ENCODE measurements around the gene MZF1.

The MZF1 gene

DNA sequence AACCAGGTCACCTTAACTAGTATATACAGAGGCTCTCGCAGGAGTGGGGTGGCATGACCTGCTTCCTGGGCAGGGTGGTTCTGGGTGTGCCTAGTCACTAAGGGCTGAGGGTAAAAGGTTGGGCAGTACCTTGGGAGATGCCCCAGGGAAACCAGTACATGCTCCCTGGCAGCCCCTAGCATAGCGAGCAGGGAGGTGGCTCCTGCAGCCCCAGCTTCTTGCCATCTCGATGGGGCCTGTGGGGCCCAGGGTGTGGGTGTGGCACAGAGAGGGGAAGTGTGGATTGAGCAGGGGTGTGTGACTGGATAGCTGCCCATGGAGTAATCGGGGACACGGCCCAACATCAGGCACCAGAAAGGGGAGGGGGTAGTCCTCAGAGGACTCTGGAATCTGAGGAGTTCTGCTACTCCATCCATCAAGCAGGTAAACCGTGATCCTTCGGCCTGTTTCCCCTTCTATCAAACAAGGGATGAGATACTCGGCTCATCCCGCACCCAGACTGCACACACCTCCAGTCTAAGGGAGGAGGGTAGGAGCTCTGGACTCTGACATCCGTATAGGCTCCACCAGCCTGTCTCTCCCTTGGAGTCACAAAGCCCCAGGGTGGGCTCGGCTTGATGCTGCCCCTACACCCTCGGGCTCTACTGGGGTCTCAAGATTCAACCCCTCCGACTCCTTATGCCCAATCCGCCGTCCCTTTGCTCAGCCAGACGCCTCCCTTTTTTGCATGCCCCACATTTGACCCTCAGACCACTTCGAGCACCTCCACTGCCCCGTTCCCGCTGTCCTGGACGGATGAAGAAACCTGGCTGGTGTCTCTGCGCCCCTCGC is 54.7 kb downstream of the MZF1 start:
- Histone ChIP-seq H3K27ac (peak overlapping the region; percentile 81 to 98 (median 95)), H3K4me3 (peak overlapping the region; percentile 71 to 91 (median 81))

- H3K27ac ChIP-seq = peak overlapping the region in 6 of 21 experiments; percentile 85 to 98 (median 97)
- no peak overlapping the region for H3K4me3 ChIP-seq
These were observed 55.9 kb downstream of the MZF1 start for GRCh38 chr19:58516964-58517833.

DNA sequence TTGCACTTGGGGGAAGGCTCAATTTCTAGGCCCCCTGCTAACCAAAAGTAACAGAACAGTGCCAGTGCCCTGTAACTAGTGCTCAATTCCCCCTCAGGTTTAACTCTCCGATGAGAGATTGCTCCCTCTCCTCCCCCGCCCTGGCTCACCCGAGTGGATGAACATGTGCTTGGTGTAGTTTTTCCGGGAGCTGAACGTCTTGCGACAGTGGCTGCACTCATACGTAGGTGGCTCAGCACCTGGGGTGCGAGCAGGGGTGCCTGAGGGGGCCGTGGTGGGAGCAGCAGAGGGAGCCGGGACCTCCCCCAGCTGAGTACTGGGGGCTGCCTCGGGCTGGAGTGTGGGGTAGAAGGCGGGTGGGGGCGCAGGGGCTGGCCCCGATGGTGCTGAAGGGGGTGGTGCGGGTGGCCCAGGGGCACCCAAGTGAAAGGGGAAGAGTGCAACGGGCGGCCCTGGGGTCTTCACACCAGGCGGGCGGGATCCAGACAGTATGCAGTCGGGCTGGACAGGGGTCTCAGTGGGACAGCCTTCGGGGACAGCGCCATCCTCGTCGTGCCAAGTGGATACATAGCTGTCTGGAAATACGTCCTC is 56.8 kb downstream of the MZF1 start:
- Histone ChIP-seq H3K27ac (peak overlapping the region in 1 of 21 experiments; percentile 10), H3K4me3 (no peak overlapping the region)

DNA sequence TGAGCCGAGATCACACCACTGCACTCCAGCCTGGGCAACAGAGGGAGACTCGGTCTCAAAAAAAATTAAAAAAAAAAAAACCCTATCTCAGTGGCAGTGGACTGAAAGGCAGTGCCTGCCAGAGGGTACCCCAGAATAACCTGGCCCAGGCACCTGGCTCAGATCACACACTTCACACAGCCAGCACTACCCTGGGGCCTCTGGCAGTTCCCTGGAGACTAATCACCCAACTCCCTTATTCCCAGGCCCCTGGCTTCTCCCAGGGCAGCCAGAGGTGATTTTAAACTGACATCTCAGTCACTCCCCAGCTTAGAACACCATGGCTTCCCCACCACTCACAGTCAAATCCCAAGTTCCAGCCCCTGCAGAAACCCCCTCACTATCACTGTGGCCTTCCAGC is 57.9 kb downstream of the MZF1 start:
- Histone ChIP-seq H3K4me3 (no peak overlapping the region), H3K27ac (no peak overlapping the region)

DNA sequence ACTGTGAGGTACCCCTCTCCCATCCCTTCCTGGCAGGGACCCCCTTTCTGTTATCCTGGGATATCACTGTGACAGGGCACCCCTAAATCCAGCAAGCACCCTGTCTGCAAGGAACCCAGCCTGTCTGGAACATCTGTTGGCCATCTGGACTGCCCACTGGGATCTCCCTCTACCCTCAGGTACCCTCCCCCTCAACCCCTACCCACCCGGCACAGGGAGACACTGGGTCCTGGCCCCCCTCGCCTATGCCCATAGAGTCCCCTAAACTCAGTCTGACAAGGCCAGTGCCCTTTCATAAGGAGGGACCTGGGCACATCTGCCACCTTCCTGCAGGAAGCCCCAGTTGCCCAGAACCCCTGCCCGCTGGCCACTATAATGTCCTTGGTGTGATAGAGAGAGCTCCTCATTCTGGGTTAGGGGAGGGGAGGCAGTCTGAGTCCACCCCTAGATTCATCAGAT is 58.5 kb downstream of the MZF1 start:
- Histone ChIP-seq H3K27ac (peak overlapping the region in 18 of 21 experiments; percentile 31 to 81 (median 68)), H3K4me3 (peak overlapping the region; percentile 21 to 44 (median 31))

GRCh38 chr19:58513694-58514563 is 59.2 kb downstream of the MZF1 start:
- H3K4me3 ChIP-seq = peak overlapping the region; percentile 21 to 44 (median 31)
- peak overlapping the region in 19 of 21 experiments; percentile 14 to 81 (median 68) for H3K27ac ChIP-seq

DNA sequence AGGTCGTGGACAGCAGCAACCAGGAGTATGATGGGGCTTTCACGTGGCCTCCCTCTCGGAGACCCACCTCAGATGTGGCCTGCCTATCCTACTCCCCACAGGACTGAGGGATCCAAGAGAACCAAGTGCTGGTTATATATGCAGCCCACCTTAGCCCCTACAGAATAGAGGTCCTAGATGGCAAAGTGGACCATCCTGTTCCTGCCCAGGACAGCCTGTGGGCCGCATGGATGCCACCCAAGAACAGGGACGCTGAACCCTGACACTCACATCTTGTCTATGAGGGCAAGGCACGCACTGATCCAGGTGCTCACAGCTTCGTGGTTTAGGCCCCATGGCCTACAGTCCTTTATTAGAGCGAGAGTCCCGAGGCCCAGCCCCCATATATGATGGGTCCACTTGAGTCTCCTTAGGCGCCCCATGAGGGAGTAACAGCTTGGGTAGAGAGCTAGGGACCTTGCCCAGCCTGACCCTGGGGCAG is 59.9 kb downstream of the MZF1 start:
- Histone ChIP-seq H3K27ac (peak overlapping the region in 18 of 21 experiments; percentile 4 to 81 (median 68)), H3K4me3 (peak overlapping the region in 1 of 7 experiments; percentile 44)
